ENCODE data around the gene CDCA5. TPM values are rescaled to one million over a fixed set of nuclear protein-coding genes. Genes with fewer than 3 reads are reported as not detected.

CDCA5 gene
- total RNA-seq, 1 donor from 2014 or later, result 6.9 TPM

DNA sequence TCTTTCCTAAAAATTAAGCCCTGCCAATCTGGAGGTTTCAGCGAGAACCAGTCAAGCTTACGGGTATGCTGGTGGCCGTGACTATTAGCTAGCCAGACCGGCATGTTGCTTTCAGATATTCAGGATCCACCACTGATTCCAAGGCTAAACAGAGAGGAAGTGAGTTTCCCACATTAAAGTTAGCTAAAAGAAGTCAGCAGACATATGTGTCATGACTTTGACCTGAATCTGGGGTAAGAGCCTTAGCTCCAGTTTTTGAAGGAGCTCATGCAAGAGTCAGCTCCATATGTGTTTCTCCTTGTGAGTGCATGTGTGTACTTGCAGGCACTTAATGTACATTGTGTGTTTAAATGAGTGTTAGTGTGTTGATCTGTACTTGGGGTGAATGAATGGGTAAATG lies 1.6 kb upstream of the CDCA5 start:
- H3K4me3 ChIP-seq (ENCODE audit: low read depth, low read length), result no peak overlapping the region

DNA sequence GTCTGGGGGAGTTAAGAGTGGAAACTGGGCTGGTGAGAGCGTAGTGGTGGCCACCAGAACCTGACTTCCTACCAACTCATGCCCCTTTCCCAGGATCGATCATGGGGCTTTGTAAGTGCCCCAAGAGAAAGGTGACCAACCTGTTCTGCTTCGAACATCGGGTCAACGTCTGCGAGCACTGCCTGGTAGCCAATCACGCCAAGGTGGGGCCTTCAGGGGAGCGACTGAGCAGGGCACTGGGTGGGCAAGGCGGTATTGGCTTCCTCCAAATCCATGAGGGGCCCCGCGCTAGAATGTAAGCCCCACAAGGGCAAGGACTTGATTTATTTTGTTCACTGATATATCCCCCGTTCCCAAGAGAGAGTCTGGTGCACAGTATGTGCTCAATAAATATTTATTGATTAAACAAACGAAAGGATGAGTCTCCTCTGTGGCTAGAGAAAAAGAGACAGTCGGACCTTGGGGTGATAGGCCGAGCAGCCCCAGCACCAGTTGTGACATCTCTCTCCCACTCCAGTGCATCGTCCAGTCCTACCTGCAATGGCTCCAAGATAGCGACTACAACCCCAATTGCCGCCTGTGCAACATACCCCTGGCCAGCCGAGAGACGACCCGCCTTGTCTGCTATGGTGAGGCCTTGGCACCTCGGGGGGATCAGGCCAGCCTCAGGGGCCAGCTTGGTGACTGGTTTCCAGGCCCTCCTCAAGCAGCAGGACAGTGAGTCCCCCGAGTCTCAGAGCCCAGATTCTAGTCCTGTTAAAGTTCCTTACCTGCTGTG lies 947 bp upstream of the CDCA5 start:
- peaks cover 1% of the 10 kb centered on the region for H3K36me3 ChIP-seq (ENCODE audit: control insufficient read depth, insufficient read depth, low read length)
- H3K27me3 ChIP-seq (ENCODE audit: control insufficient read depth, insufficient read depth, low read length), result no peaks in the 10 kb centered on the region
- TF ChIP-seq, protein P1, sequence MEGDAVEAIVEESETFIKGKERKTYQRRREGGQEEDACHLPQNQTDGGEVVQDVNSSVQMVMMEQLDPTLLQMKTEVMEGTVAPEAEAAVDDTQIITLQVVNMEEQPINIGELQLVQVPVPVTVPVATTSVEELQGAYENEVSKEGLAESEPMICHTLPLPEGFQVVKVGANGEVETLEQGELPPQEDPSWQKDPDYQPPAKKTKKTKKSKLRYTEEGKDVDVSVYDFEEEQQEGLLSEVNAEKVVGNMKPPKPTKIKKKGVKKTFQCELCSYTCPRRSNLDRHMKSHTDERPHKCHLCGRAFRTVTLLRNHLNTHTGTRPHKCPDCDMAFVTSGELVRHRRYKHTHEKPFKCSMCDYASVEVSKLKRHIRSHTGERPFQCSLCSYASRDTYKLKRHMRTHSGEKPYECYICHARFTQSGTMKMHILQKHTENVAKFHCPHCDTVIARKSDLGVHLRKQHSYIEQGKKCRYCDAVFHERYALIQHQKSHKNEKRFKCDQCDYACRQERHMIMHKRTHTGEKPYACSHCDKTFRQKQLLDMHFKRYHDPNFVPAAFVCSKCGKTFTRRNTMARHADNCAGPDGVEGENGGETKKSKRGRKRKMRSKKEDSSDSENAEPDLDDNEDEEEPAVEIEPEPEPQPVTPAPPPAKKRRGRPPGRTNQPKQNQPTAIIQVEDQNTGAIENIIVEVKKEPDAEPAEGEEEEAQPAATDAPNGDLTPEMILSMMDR (IDR thresholded peaks at IDR 0.05; ENCODE audit: insufficient read depth, low read length, poor library complexity, severe bottlenecking), result no peak
- no peak for DNase-seq (ENCODE audit: low read depth)
- peak overlapping the region; percentile 76 for H3K4me3 ChIP-seq (ENCODE audit: low read depth, low read length)

More for the DNA sequence above, 1.6 kb upstream of the CDCA5 start:
- Histone ChIP-seq H3K27me3 (ENCODE audit: control insufficient read depth, insufficient read depth, low read length) (no peaks in the 10 kb centered on the region), H3K36me3 (ENCODE audit: control insufficient read depth, insufficient read depth, low read length) (peaks cover 1% of the 10 kb centered on the region)
- no peak for DNase-seq (ENCODE audit: low read depth)
- TF ChIP-seq, protein P1 (IDR thresholded peaks at IDR 0.05; ENCODE audit: insufficient read depth, low read length, poor library complexity, severe bottlenecking), result no peak

DNA sequence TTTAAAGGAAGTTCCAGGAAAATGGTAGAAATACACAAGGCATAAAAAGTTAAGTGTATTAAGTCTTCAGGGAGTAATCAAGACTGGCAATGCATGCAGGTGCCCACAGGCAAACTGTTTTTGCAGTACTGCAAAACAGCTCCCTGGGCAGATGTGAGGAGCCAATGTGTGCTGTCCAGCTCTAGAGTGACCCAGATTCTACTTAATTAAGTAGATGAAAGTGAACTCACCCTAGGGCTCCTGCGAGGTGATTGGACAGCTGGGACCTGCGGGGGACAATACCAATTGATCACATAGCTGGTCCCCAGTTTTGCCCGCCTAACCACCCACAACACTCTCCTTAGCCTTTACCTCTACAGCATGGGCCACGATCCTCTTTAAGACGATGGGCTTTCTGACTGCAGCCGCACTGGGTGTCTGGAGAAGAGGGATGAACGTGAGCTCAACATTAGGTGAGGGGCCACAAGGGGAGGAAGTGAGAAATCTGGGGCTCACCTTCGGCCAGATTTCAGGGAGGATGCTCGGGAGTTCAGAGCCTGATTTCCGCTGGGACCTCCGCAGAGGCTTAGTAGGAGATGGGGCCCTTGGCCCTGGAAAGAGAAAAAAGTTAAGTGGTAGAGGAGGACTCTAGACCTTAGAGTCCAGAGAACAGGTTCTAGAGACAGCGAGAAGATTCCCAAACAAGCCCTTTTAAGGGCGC lies 556 bp downstream of the CDCA5 start:
- peaks cover 1% of the 10 kb centered on the region for H3K36me3 ChIP-seq (ENCODE audit: control insufficient read depth, insufficient read depth, low read length)
- peak overlapping the region; percentile 76 for H3K4me3 ChIP-seq (ENCODE audit: low read depth, low read length)
- TF ChIP-seq, protein P1 (IDR thresholded peaks at IDR 0.05; ENCODE audit: insufficient read depth, low read length, poor library complexity, severe bottlenecking), result no peak
- no peak for DNase-seq (ENCODE audit: low read depth)
- no peaks in the 10 kb centered on the region for H3K27me3 ChIP-seq (ENCODE audit: control insufficient read depth, insufficient read depth, low read length)

DNA sequence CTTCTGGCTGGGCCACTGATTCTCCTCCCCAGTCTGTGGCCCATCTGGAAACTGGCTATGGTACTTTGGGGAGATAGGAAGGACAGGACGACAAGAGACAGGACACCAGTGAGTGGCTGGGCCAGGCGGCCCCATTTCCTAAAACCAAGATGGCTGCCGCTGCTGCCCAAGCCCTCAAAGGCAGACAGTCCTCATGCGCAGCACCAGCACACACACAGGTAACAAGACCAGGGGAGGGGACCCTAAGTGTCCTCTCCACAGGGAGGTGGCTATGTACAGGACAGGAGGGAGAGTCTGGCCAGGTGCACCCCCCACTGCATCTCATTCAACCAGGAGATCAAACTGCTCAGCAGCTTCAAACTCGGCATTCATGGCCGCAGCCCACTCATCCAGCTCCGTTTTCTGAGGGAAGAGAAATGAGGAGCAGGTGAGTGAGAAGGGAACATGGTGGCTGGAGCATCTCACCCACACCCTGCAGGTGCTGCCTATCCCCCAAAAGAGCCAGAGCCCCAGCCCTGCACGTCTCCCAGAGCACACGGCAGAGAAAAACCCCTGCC lies 5.0 kb downstream of the CDCA5 start:
- no peaks in the 10 kb centered on the region for H3K27me3 ChIP-seq (ENCODE audit: control insufficient read depth, insufficient read depth, low read length)
- H3K4me3 ChIP-seq (ENCODE audit: low read depth, low read length), result no peak overlapping the region
- H3K36me3 ChIP-seq (ENCODE audit: control insufficient read depth, insufficient read depth, low read length), result peaks cover 1% of the 10 kb centered on the region
- TF ChIP-seq, protein P1 (IDR thresholded peaks at IDR 0.05; ENCODE audit: insufficient read depth, low read length, poor library complexity, severe bottlenecking), result no peak
- no peak for DNase-seq (ENCODE audit: low read depth)

DNA sequence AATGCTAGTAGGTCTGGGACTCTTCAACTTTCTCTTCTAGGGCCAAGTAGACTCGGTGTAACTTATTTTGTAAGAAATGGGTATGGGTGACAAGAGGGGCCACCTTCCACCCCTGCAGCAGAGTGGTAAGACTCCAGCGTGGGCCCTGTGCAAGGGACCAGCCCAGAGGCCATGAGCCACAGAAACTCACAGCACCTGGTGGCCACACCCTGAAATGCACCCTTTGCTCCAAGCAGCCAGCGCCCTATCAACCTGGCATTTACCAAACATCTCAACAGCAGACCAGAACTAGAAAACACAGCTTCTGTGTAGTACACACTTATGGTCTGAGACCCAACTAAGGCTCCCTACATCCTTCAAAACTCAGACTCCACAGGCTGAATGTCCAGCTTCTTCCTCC lies 5.7 kb downstream of the CDCA5 start:
- no peak overlapping the region for H3K4me3 ChIP-seq (ENCODE audit: low read depth, low read length)
- no peak for DNase-seq (ENCODE audit: low read depth)
- H3K36me3 ChIP-seq (ENCODE audit: control insufficient read depth, insufficient read depth, low read length), result peaks cover 1% of the 10 kb centered on the region
- H3K27me3 ChIP-seq (ENCODE audit: control insufficient read depth, insufficient read depth, low read length), result no peaks in the 10 kb centered on the region
- TF ChIP-seq, protein P1 (IDR thresholded peaks at IDR 0.05; ENCODE audit: insufficient read depth, low read length, poor library complexity, severe bottlenecking), result peak; percentile 72
